ENCODE data around the gene GUK1. TPM values are rescaled to one million over a fixed set of nuclear protein-coding genes. Genes with fewer than 3 reads are reported as not detected.

Gene GUK1
- total RNA-seq, 2 experiments from 2014 or later: 196 to 270 TPM

DNA sequence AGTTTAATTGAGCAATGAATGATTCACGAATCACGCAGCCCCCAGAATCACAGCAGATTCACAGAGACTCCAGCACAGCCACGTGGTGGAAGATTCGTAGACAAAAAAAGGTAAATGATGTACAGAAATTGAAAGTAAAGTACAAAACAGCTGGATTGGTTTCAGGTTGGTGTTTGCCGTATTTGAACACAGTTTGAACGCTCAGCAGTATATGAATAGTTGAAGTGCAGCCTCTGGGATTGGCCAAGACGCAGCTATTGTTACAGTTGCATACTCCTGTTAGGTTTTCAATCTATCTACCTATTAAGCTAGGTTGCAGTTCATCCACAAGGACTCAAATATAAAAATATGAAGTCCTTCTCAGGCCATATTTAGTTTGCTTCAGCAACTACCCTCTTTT, 27.9 kb upstream of the GUK1 start:
- Mint-ChIP-seq H3K9me3 (ENCODE audit: low read depth) (no peaks in the 10 kb centered on the region), H3K4me1 (peaks cover 15% of the 10 kb centered on the region), H3K27ac (no peak overlapping the region), H3K4me3 (no peak overlapping the region), H3K27me3 (no peaks in the 10 kb centered on the region), H3K36me3 (ENCODE audit: low read depth) (peaks cover 4% of the 10 kb centered on the region)
- intact Hi-C loops (cut with DNase I, micrococcal nuclease): no loop called here
- CTCF ChIA-PET: interaction anchor here (0.6 to 1.4 kb wide), 2 partner anchors 116 to 256 kb away, joined by 3 read pairs; no protein-coding TSS in a partner anchor
- ATAC-seq (no peak), DNase-seq (no peak)
- POLR2A ChIA-PET: no interaction called here

DNA sequence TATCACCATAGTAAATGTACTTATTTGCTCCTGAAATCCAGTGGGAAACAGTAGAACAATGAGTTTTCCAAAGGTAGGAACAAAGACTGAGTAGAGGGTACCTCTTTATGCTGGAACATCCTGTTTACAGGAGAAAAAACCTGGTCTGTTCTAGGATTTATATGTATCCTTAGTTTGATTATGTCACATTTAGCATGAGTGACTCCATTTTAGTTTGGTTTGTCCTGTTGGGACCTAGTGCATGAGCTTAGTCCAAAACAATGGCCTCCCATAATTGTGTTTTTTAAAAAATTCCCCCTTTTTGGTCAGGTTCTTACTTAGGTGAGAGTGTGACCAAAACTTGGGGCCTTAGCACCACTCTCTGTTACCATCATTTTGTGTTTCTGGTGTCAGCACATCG, 27.5 kb upstream of the GUK1 start:
- ChIA-PET CTCF (interaction anchor here (0.6 to 1.4 kb wide), 2 partner anchors 117 to 255 kb away, joined by 3 read pairs; no protein-coding TSS in a partner anchor), POLR2A (no interaction called here)
- H3K27ac Mint-ChIP-seq: no peak overlapping the region
- intact Hi-C loops (cut with DNase I, micrococcal nuclease): no loop called here
- peaks cover 2% of the 10 kb centered on the region for H3K9me3 Mint-ChIP-seq (ENCODE audit: low read depth)
- peaks cover 5% of the 10 kb centered on the region for H3K36me3 Mint-ChIP-seq (ENCODE audit: low read depth)
- ATAC-seq (no peak), DNase-seq (no peak)
- H3K4me1 Mint-ChIP-seq: peaks cover 15% of the 10 kb centered on the region
- H3K4me3 Mint-ChIP-seq: no peak overlapping the region
- H3K27me3 Mint-ChIP-seq: no peaks in the 10 kb centered on the region

DNA sequence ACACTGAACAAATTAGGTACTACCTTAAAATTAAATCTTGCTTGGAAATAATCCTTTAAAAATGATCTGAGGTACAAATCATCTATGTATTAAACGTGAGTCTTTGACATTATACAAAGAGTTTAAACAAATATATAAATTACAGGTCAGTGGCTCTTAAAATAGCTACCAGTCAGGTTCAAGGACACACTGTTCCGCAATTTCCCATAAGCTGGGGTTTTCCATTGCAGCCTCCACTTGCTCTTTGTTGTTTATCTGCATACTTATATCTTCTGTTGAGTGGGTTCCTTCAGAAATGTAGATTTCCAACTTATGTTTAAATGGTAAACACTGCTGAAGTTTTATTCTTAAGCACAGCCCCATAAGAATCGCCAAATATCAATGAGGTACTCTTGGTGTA, 25.3 kb upstream of the GUK1 start:
- DNase-seq: no peak
- ChIA-PET CTCF (interaction anchor here (1.0 kb wide), 1 partner anchor 16 kb away, joined by 3 read pairs; no protein-coding TSS in a partner anchor), POLR2A (no interaction called here)

DNA sequence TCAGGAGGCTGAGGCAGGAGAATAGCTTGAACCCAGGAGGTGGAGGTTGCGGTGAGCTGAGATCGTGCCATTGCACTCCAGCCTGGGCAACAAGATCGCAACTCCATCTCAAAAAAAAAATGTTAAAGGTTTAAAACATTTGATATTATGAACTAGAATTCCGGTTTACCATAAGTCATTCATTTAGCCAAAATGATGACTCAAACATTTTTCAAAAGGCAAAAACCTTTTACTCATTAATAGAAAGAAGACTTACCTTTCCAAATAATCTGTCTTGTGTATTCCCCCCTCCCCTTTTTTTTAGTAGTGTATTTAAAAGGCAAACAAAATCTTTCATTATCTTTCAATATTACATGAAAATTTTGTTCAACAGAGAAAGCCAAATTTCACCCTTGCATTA, 22.7 kb upstream of the GUK1 start:
- Mint-ChIP-seq H3K36me3 (ENCODE audit: low read depth) (peaks cover 6% of the 10 kb centered on the region), H3K4me1 (peaks cover 7% of the 10 kb centered on the region), H3K4me3 (no peak overlapping the region), H3K27ac (no peak overlapping the region), H3K27me3 (no peaks in the 10 kb centered on the region), H3K9me3 (ENCODE audit: low read depth) (peaks cover 6% of the 10 kb centered on the region)
- POLR2A ChIA-PET: no interaction called here
- ATAC-seq (no peak), DNase-seq (no peak)
- CTCF ChIA-PET: no interaction called here
- intact Hi-C loops (cut with DNase I, micrococcal nuclease): no loop called here

More for the DNA sequence above, 25.3 kb upstream of the GUK1 start:
- Mint-ChIP-seq H3K9me3 (ENCODE audit: low read depth) (peaks cover 6% of the 10 kb centered on the region), H3K4me1 (peaks cover 6% of the 10 kb centered on the region), H3K27ac (no peak overlapping the region), H3K4me3 (no peak overlapping the region), H3K27me3 (no peaks in the 10 kb centered on the region), H3K36me3 (ENCODE audit: low read depth) (peaks cover 6% of the 10 kb centered on the region)
- ATAC-seq: no peak
- intact Hi-C loops (cut with DNase I, micrococcal nuclease): no loop called here

DNA sequence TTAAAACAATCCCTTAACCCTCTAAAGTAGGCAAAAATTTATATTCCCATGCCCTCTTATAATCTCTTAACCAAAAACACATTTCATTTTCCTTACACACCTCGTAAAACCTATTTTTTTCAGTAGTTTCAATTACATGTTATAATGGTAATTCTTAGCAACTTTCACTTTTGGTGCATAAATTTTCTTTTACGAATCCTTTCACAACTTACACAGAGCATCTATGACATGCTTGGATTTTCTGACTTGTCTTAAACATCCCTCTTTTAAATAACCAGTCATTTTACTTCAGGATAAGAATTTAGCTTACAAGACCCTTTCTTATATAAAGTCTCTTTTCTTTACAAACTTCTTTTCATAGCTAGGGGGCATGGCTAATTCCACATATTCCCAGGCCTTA, 22.0 kb upstream of the GUK1 start:
- Mint-ChIP-seq H3K4me1 (peaks cover 7% of the 10 kb centered on the region), H3K27ac (no peak overlapping the region), H3K36me3 (ENCODE audit: low read depth) (peaks cover 6% of the 10 kb centered on the region), H3K27me3 (no peaks in the 10 kb centered on the region), H3K4me3 (no peak overlapping the region), H3K9me3 (ENCODE audit: low read depth) (peaks cover 6% of the 10 kb centered on the region)
- DNase-seq (no peak), ATAC-seq (no peak)
- intact Hi-C loops (cut with DNase I, micrococcal nuclease): no loop called here
- POLR2A ChIA-PET: no interaction called here
- CTCF ChIA-PET: interaction anchor here (0.8 kb wide), 1 partner anchor 9 kb away, joined by 6 read pairs; no protein-coding TSS in a partner anchor

DNA sequence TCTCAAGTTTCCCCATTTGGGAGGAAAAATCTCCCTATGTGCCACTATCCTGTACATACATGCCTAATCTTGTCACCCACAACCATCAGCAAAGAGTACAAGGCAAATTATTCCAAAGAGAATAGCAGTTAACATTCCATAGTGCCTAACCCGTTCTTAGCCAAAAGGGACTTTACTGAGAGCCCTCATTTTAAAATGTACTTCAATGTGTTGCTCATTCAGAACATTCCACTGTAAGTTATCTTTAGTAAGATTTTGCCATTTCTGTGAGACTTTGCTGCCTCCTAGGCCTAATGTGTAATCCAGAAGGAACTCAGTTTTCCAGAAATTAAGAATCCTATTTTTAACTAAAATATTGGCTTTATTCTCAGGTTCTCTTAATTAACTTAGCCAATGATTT, 19.7 kb upstream of the GUK1 start:
- Mint-ChIP-seq H3K27me3 (no peaks in the 10 kb centered on the region), H3K4me3 (peak overlapping the region; percentile 47), H3K36me3 (ENCODE audit: low read depth) (peaks cover 6% of the 10 kb centered on the region), H3K4me1 (peaks cover 7% of the 10 kb centered on the region), H3K9me3 (ENCODE audit: low read depth) (peaks cover 6% of the 10 kb centered on the region), H3K27ac (no peak overlapping the region)
- no peak for DNase-seq
- intact Hi-C loops (cut with DNase I, micrococcal nuclease): no loop called here
- POLR2A ChIA-PET: no interaction called here
- ATAC-seq: no peak
- CTCF ChIA-PET: interaction anchor here (0.9 to 2.1 kb wide), 2 partner anchors 10 to 60 kb away, joined by 3 to 17 read pairs; no protein-coding TSS in a partner anchor

DNA sequence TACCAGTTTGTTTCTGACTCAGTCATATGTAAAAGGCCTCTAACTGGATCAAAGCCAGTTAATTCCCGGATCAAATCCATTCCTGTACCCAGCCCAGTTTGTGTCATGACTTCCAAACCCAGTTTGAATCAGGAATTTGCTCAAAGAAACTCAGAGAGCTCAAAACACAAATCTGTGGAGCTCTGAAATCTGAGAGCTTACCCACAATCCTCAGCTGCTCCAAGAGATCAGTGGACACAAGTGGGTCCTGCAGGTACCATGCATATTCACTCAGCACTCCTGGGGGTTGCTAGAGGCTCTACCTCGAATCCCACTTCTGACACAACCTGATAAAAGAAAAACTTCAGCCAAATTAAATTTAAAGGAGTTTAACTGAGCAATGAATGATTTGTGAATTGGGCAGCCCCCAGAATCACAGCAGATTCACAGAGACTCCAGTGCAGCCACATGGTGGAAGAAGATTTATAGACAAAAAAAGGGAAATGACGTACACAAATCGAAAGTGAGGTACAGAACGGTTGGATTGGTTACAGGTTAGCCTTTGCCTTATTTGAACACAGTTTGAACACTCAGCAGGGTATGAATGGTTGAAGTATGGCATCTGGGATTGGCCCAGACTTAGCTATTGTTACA, 19.1 kb upstream of the GUK1 start:
- peaks cover 6% of the 10 kb centered on the region for H3K36me3 Mint-ChIP-seq (ENCODE audit: low read depth)
- ATAC-seq: peak; percentile 81
- H3K4me3 Mint-ChIP-seq: peak overlapping the region; percentile 47
- ChIA-PET CTCF (interaction anchor here (0.9 to 2.1 kb wide), 2 partner anchors 10 to 59 kb away, joined by 3 to 17 read pairs; no protein-coding TSS in a partner anchor), POLR2A (no interaction called here)
- H3K4me1 Mint-ChIP-seq: peaks cover 7% of the 10 kb centered on the region
- H3K27ac Mint-ChIP-seq: peak overlapping the region; percentile 4
- DNase-seq: no peak
- H3K27me3 Mint-ChIP-seq: no peaks in the 10 kb centered on the region
- intact Hi-C loops (cut with DNase I, micrococcal nuclease): no loop called here
- H3K9me3 Mint-ChIP-seq (ENCODE audit: low read depth): peaks cover 6% of the 10 kb centered on the region

DNA sequence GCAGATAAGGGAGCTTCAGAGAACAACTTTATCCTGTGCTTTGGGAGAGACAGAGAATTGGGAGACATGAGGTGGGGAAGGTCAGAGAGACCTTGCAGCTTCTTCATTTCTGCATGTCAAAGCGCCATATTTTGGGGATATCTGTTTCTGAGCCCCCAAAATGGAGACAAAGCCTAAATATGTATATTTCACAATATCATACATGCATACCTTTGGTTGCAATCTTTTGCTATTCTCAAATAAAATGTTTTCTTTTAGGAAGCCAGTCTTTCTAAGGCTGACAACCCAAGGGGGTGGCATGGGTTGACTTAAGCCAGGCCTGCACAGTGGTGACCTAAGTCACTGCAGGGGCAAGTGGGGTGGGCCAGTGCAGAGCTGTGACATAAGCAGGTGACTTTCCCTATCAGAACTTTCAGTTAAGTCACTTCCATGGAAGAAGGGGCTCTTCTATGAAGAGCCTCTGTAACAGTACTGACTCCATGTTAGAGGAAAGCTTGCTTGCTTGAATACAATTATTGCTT, 17.1 kb upstream of the GUK1 start:
- H3K9me3 Mint-ChIP-seq (ENCODE audit: low read depth): peaks cover 3% of the 10 kb centered on the region
- ATAC-seq (no peak), DNase-seq (no peak)
- peaks cover 3% of the 10 kb centered on the region for H3K27me3 Mint-ChIP-seq
- ChIA-PET CTCF (interaction anchor here (1.0 to 2.1 kb wide), 2 partner anchors 14 to 325 kb away, joined by 3 to 9 read pairs; no protein-coding TSS in a partner anchor), POLR2A (no interaction called here)
- H3K4me1 Mint-ChIP-seq: peaks cover 7% of the 10 kb centered on the region
- intact Hi-C loops (cut with DNase I, micrococcal nuclease): no loop called here
- peaks cover 2% of the 10 kb centered on the region for H3K36me3 Mint-ChIP-seq (ENCODE audit: low read depth)
- no peak overlapping the region for H3K27ac Mint-ChIP-seq
- no peak overlapping the region for H3K4me3 Mint-ChIP-seq

DNA sequence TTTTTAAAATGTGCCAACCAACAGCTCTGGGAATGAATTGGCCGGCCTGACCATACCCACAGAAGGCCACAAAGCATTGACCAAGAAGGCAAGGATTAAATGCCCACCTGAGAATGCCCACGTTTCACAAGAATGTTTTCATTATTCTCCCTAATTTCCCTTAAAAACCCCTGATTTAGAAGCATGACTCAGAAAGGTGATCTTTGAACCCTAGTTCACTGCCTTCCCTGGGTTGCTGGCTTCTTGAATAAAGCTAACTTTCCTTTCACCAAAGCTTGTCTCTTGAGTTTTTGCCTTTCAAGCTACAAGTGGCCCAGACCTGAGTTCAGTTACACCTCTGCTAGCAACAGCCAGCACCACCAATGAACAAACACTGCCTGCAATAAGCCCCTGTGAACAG, 16.6 kb upstream of the GUK1 start:
- H3K4me3 Mint-ChIP-seq: no peak overlapping the region
- intact Hi-C loops (cut with DNase I, micrococcal nuclease): no loop called here
- ChIA-PET CTCF (interaction anchor here (0.6 to 2.1 kb wide), 3 partner anchors 14 to 325 kb away, joined by 3 to 9 read pairs (median 3); no protein-coding TSS in a partner anchor), POLR2A (no interaction called here)
- no peak for ATAC-seq
- peaks cover 7% of the 10 kb centered on the region for H3K4me1 Mint-ChIP-seq
- H3K27me3 Mint-ChIP-seq: peaks cover 3% of the 10 kb centered on the region
- no peaks in the 10 kb centered on the region for H3K36me3 Mint-ChIP-seq (ENCODE audit: low read depth)
- no peak overlapping the region for H3K27ac Mint-ChIP-seq
- H3K9me3 Mint-ChIP-seq (ENCODE audit: low read depth): no peaks in the 10 kb centered on the region
- no peak for DNase-seq

DNA sequence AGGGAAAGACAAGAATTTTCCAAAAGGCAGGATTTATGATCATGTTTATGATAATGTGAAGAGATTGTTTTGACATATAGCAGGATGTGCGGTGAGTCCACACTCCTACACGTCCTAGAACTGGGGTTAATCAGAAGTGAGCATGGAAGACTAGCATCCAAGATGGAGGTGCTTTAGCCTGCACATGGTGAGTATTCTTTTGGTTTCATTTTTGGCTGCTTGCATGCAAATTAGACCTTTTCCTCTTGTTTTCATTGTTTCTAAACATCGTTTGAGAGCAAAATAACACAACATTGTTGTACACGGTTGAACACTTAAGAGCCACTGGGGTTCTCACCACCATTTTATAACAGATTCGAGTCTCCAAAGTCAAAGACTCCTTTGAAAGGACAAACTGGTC, 14.9 kb upstream of the GUK1 start:
- intact Hi-C loops (cut with DNase I, micrococcal nuclease): no loop called here
- POLR2A ChIA-PET: no interaction called here
- no peak overlapping the region for H3K27ac Mint-ChIP-seq
- H3K36me3 Mint-ChIP-seq (ENCODE audit: low read depth): no peaks in the 10 kb centered on the region
- no peak overlapping the region for H3K4me3 Mint-ChIP-seq
- CTCF ChIA-PET: interaction anchor here (1.1 kb wide), 1 partner anchor 334 kb away, joined by 3 read pairs; no protein-coding TSS in a partner anchor
- no peaks in the 10 kb centered on the region for H3K9me3 Mint-ChIP-seq (ENCODE audit: low read depth)
- peaks cover 7% of the 10 kb centered on the region for H3K4me1 Mint-ChIP-seq
- ATAC-seq (no peak), DNase-seq (no peak)
- peaks cover 3% of the 10 kb centered on the region for H3K27me3 Mint-ChIP-seq

DNA sequence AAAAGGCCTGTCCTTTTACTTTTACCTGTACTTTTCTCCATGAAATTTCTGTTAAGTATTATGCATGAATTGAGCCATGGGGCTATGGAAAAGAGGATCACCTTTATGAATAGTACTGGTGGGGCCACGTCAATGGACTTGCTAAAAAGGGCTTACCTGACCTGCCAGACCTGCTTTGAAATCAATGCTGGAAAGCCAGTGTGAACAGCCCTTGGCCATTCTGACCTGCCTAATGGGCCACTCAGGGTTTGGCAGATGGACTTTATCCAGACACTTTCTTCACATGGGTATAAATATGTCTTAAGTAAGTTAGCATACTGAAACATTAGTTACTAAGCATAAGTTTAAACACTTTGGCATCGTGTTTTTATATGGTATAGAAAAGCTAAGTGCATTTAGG, 8.3 kb upstream of the GUK1 start:
- Mint-ChIP-seq H3K4me3 (no peak overlapping the region), H3K9me3 (ENCODE audit: low read depth) (no peaks in the 10 kb centered on the region), H3K27ac (no peak overlapping the region), H3K36me3 (ENCODE audit: low read depth) (no peaks in the 10 kb centered on the region), H3K4me1 (peaks cover 3% of the 10 kb centered on the region), H3K27me3 (peaks cover 5% of the 10 kb centered on the region)
- DNase-seq (no peak), ATAC-seq (no peak)
- intact Hi-C loops (cut with DNase I, micrococcal nuclease): loop anchor here (1.0 to 10.0 kb wide), 6 partner anchors 35 to 384 kb away; partner anchors contain the start of gene TRIM11 (in 1 of the 2)
- ChIA-PET POLR2A (no interaction called here), CTCF (interaction anchor here (0.6 to 3.1 kb wide), 5 partner anchors 19 to 1500 kb away, joined by 3 to 30 read pairs (median 3); partner anchors contain the start of gene IBA57)

DNA sequence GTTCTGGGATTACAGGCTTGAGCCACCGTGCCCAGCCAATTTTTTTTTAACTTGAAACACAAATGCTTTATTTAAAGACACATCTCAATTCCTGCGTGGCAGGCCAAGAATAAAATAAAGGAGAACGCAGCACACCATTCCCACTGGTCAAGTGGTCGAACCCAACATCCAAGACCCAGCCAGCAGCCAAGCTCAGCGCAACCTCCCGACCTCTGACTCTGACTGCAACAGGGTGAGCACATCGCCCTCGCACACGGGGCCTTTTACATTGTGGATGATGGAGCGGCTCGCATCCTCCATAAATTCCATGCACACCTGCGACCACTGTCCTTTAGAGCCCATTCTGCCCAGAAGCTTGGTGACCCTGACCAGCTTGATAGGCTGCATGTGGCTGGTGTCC, 5.5 kb upstream of the GUK1 start:
- H3K4me3 Mint-ChIP-seq: no peak overlapping the region
- no peak overlapping the region for H3K27ac Mint-ChIP-seq
- ChIA-PET CTCF (no interaction called here), POLR2A (no interaction called here)
- no peak for ATAC-seq
- no peaks in the 10 kb centered on the region for H3K9me3 Mint-ChIP-seq (ENCODE audit: low read depth)
- no peaks in the 10 kb centered on the region for H3K36me3 Mint-ChIP-seq (ENCODE audit: low read depth)
- peaks cover 4% of the 10 kb centered on the region for H3K27me3 Mint-ChIP-seq
- H3K4me1 Mint-ChIP-seq: peaks cover 3% of the 10 kb centered on the region
- DNase-seq: no peak
- intact Hi-C loops (cut with DNase I, micrococcal nuclease): loop anchor here in 1 of 2 experiments (10.0 kb wide), 1 partner anchor 270 kb away; the partner anchor contains the start of gene TRIM11
